Measurements from ENCODE around the gene MDFIC. TPM values are rescaled to one million over a fixed set of nuclear protein-coding genes. Genes with fewer than 3 reads are reported as not detected.
"Not testable (repeated sequence)": the region's sequence is repeated elsewhere in the genome, so short reads cannot be mapped to it uniquely, and the experiment has no call there.

MDFIC gene
- total RNA-seq, 1 donor from 2014 or later: 18.5 TPM

- TF ChIP-seq, protein P1, sequence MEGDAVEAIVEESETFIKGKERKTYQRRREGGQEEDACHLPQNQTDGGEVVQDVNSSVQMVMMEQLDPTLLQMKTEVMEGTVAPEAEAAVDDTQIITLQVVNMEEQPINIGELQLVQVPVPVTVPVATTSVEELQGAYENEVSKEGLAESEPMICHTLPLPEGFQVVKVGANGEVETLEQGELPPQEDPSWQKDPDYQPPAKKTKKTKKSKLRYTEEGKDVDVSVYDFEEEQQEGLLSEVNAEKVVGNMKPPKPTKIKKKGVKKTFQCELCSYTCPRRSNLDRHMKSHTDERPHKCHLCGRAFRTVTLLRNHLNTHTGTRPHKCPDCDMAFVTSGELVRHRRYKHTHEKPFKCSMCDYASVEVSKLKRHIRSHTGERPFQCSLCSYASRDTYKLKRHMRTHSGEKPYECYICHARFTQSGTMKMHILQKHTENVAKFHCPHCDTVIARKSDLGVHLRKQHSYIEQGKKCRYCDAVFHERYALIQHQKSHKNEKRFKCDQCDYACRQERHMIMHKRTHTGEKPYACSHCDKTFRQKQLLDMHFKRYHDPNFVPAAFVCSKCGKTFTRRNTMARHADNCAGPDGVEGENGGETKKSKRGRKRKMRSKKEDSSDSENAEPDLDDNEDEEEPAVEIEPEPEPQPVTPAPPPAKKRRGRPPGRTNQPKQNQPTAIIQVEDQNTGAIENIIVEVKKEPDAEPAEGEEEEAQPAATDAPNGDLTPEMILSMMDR (IDR thresholded peaks at IDR 0.05): no peak
- H3K27ac Mint-ChIP-seq (ENCODE audit: unreplicated experiment): no peak overlapping the region
- H3K9me3 Mint-ChIP-seq (ENCODE audit: unreplicated experiment): peaks cover 4% of the 10 kb centered on the region
- no peak for DNase-seq (ENCODE audit: extremely low spot score, unreplicated experiment)
- H3K4me3 Mint-ChIP-seq (ENCODE audit: unreplicated experiment): no peak overlapping the region
- no peaks in the 10 kb centered on the region for H3K27me3 Mint-ChIP-seq (ENCODE audit: unreplicated experiment)
- peaks cover 8% of the 10 kb centered on the region for H3K4me1 Mint-ChIP-seq (ENCODE audit: unreplicated experiment)
- H3K36me3 Mint-ChIP-seq (ENCODE audit: unreplicated experiment): no peaks in the 10 kb centered on the region
Measured at GRCh38 chr7:114886241-114886640, 35.7 kb upstream of the MDFIC start.

DNA sequence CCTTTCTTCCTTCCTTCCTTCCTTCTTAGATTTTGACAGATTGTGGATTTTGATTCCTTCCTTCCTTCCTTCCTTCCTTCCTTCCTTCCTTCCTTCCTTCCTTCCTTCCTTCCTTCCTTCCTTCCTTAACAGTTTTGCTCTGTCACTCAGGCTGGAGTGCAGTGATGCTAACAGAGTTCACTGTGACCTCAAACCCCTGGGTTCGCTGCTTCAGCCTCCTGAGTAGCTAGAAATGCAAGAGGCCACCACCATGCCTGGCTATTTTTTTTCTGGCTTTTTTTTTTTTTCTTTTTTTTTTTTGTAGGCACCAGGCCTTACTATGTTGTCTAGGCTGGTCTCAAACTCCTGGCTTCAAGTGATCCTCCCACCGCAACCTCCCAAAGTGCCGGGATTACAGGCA lies 32.8 kb upstream of the MDFIC start:
- not testable (repeated sequence) for H3K4me1 Mint-ChIP-seq (ENCODE audit: unreplicated experiment); H3K36me3 Mint-ChIP-seq (ENCODE audit: unreplicated experiment); DNase-seq (ENCODE audit: extremely low spot score, unreplicated experiment); H3K27me3 Mint-ChIP-seq (ENCODE audit: unreplicated experiment); H3K4me3 Mint-ChIP-seq (ENCODE audit: unreplicated experiment)
- Mint-ChIP-seq H3K27ac (ENCODE audit: unreplicated experiment) (peak overlapping the region; percentile 20), H3K9me3 (ENCODE audit: unreplicated experiment) (peaks cover 17% of the 10 kb centered on the region)

DNA sequence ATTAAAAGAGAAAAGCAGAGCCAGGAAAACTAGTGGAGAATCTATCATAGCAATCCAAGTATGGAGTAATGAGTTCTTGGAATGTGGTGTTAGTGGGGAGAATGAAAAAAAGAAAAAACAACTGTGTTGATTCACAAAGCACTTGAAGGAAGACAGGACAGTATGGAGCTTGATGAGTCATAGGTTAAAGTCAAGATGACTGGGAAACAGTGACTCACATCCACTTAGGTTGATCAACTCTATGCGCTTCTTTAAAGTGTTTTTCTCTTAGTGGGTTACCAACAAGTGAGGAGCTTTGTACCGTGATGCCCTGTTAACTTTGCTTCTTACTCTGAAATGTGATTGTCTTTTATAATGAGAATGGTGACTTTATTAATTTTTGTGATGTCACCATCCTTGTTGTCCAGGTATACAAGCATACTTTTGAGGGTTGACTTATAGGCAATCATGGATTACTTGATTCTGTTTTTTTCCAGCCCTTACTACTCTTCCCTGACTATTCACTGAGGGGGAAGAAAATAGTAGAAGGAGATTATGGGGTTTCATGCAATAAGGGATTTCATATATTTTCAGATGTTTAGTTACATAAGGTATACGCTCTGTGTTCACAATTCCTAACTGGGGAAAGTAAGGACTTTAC lies 32.1 kb upstream of the MDFIC start:
- Mint-ChIP-seq H3K4me3 (ENCODE audit: unreplicated experiment) (no peak overlapping the region), H3K9me3 (ENCODE audit: unreplicated experiment) (peaks cover 17% of the 10 kb centered on the region), H3K27ac (ENCODE audit: unreplicated experiment) (peak overlapping the region; percentile 20), H3K27me3 (ENCODE audit: unreplicated experiment) (peaks cover 2% of the 10 kb centered on the region), H3K4me1 (ENCODE audit: unreplicated experiment) (peaks cover 8% of the 10 kb centered on the region), H3K36me3 (ENCODE audit: unreplicated experiment) (peaks cover 3% of the 10 kb centered on the region)
- TF ChIP-seq, protein P1 (IDR thresholded peaks at IDR 0.05): no peak
- DNase-seq (ENCODE audit: extremely low spot score, unreplicated experiment): no peak

DNA sequence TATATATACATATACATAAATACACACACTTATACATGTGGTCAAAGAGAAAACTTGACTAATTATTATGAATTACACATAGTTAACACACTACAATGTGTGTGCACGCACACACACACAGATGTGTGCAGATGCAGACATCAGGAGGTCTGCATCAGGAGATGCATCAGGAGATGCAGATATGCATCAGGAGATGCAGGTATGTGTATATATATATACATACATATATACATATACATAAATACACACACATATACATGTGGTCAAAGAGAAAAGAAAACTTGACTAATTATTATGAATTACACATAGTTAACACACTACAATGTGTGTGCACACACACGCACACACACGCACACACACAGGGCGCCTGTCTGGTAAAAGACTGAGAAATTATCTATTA lies 31.3 kb upstream of the MDFIC start:
- Mint-ChIP-seq H3K4me3 (ENCODE audit: unreplicated experiment) (no peak overlapping the region), H3K4me1 (ENCODE audit: unreplicated experiment) (peaks cover 8% of the 10 kb centered on the region), H3K9me3 (ENCODE audit: unreplicated experiment) (peaks cover 17% of the 10 kb centered on the region), H3K27me3 (ENCODE audit: unreplicated experiment) (peaks cover 2% of the 10 kb centered on the region), H3K27ac (ENCODE audit: unreplicated experiment) (no peak overlapping the region), H3K36me3 (ENCODE audit: unreplicated experiment) (peaks cover 3% of the 10 kb centered on the region)
- DNase-seq (ENCODE audit: extremely low spot score, unreplicated experiment): no peak
- TF ChIP-seq, protein P1 (IDR thresholded peaks at IDR 0.05): no peak

GRCh38 chr7:114900127-114900526 lies 21.8 kb upstream of the MDFIC start:
- no peaks in the 10 kb centered on the region for H3K9me3 Mint-ChIP-seq (ENCODE audit: unreplicated experiment)
- TF ChIP-seq, protein P1 (IDR thresholded peaks at IDR 0.05): no peak
- H3K27me3 Mint-ChIP-seq (ENCODE audit: unreplicated experiment): no peaks in the 10 kb centered on the region
- no peak overlapping the region for H3K4me3 Mint-ChIP-seq (ENCODE audit: unreplicated experiment)
- H3K27ac Mint-ChIP-seq (ENCODE audit: unreplicated experiment): no peak overlapping the region
- DNase-seq (ENCODE audit: extremely low spot score, unreplicated experiment): no peak
- H3K36me3 Mint-ChIP-seq (ENCODE audit: unreplicated experiment): no peaks in the 10 kb centered on the region
- no peaks in the 10 kb centered on the region for H3K4me1 Mint-ChIP-seq (ENCODE audit: unreplicated experiment)

Measured in osteocyte (in vitro differentiated cells).